Measurements from ENCODE around the gene SLC26A1. TPM values are rescaled to one million over a fixed set of nuclear protein-coding genes. Genes with fewer than 3 reads are reported as not detected.

SLC26A1 gene
- total and polyA plus RNA-seq, 2 of the 13 experiments (the other 11 are each of a cell fraction or from before 2014, with no cell fraction given), result 5.4 to 22.9 TPM

GRCh38 chr4:987624-988513 is 5.3 kb downstream of the SLC26A1 start (continued):
- TF ChIP-seq TERF1 (CRISPR knock-in tag; IDR thresholded peaks at IDR 0.05), result 0 out of 2 replicates have a peak, but pooled peaks have one; percentile 46
- TF ChIP-seq THAP9 (CRISPR knock-in tag; IDR thresholded peaks at IDR 0.05; ENCODE audit: borderline replicate concordance), result 0 out of 2 replicates have a peak, but pooled peaks have one; percentile 49
- no peak for TF ChIP-seq PITX1 (CRISPR knock-in tag; IDR thresholded peaks at IDR 0.05)
- TF ChIP-seq ZNF138 (CRISPR knock-in tag; IDR thresholded peaks at IDR 0.05; ENCODE audit: low read depth), result no peak
- no peak for TF ChIP-seq SRSF1 (optimal IDR thresholded peaks at IDR 0.05; ENCODE audit: low read depth, low read length)
- TF ChIP-seq KAT2B (IDR thresholded peaks at IDR 0.05; ENCODE audit: borderline replicate concordance, low read depth, low read length), result no peak
- no peak for TF ChIP-seq PHF21A (CRISPR knock-in tag; IDR thresholded peaks at IDR 0.05)
- TF ChIP-seq ZIK1 (CRISPR knock-in tag; IDR thresholded peaks at IDR 0.05; ENCODE audit: borderline replicate concordance, low read depth), result no peak
- no peak for TF ChIP-seq ZNF629 (CRISPR knock-in tag; conservative IDR thresholded peaks at IDR 0.05)
- TF ChIP-seq ZNF510 (CRISPR knock-in tag; IDR thresholded peaks at IDR 0.05; ENCODE audit: low read depth), result no peak
- TF ChIP-seq SRY (CRISPR knock-in tag; IDR thresholded peaks at IDR 0.05), result no peak
- no peak for TF ChIP-seq ZNF747 (CRISPR knock-in tag; IDR thresholded peaks at IDR 0.05; ENCODE audit: borderline replicate concordance)
- no peak for TF ChIP-seq SP5 (CRISPR knock-in tag; IDR thresholded peaks at IDR 0.05; ENCODE audit: borderline replicate concordance, low read depth)
- no peak for TF ChIP-seq ZNF33B (CRISPR knock-in tag; IDR thresholded peaks at IDR 0.05)
- TF ChIP-seq ZNF280B (CRISPR knock-in tag; IDR thresholded peaks at IDR 0.05; ENCODE audit: borderline replicate concordance), result no peak
- peak; percentile 61 for TF ChIP-seq RBM39 (IDR thresholded peaks at IDR 0.05; ENCODE audit: low read depth, low read length, poor library complexity, severe bottlenecking)
- no peak for TF ChIP-seq KDM5A (IDR thresholded peaks at IDR 0.05; ENCODE audit: borderline replicate concordance, low read length)
- no peak for TF ChIP-seq ZBTB21 (CRISPR knock-in tag; IDR thresholded peaks at IDR 0.05)
- TF ChIP-seq ZBTB43 (CRISPR knock-in tag; conservative IDR thresholded peaks at IDR 0.05), result no peak
- no peak for TF ChIP-seq IKZF4 (CRISPR knock-in tag; IDR thresholded peaks at IDR 0.05; ENCODE audit: borderline replicate concordance, low read depth, not compliant biosample characterization)

Data from HepG2 (cell line).